Measurements from ENCODE around the gene ZFYVE28. TPM values are rescaled to one million over a fixed set of nuclear protein-coding genes. Genes with fewer than 3 reads are reported as not detected.
A peak's percentile ranks its signal among the peaks of the same experiment; 100 is the strongest.

ZFYVE28 gene
- total and polyA plus RNA-seq, 2 donors from 2014 or later: 8.0 to 18.9 TPM

GRCh38 chr4:2284161-2284933 lies 134.1 kb downstream of the ZFYVE28 start:
- Histone ChIP-seq H3K9me3 (ENCODE audit: control insufficient read depth in 2 of 3, insufficient read depth in 1 of 3, low read length in 3 of 3) (no peaks in the 10 kb centered on the region), H3K4me1 (ENCODE audit: control insufficient read depth in 2 of 3, insufficient read depth in 2 of 3, low read depth in 1 of 3, low read length in 3 of 3) (peaks cover 0 to 4% (median 0%) of the 10 kb centered on the region in 3 donors), H3K27ac (ENCODE audit: low read depth in 2 of 2, low read length in 2 of 2) (no peak overlapping the region), H3K27me3 (ENCODE audit: control insufficient read depth, insufficient read depth, low read length) (no peaks in the 10 kb centered on the region), H3K9ac (ENCODE audit: low read length in 3 of 3) (no peak overlapping the region), H3K4me3 (ENCODE audit: low read length in 3 of 3) (no peak overlapping the region), H3K36me3 (ENCODE audit: control insufficient read depth in 2 of 3, insufficient read depth in 3 of 3, low read length in 3 of 3) (no peaks in the 10 kb centered on the region)
- FAIRE-seq: no peak
- TF ChIP-seq CTCF (IDR thresholded peaks at IDR 0.05; ENCODE audit: borderline replicate concordance, extremely low read depth, insufficient read depth): no peak
- peak in 2 of 5 donors; percentile 10 to 43 for DNase-seq
- intact Hi-C loops (cut with DNase I): no loop called here

- intact Hi-C loops (cut with DNase I): no loop called here
- no peak overlapping the region for H3K27ac ChIP-seq (ENCODE audit: low read depth in 2 of 2, low read length in 2 of 2)
- H3K4me1 ChIP-seq (ENCODE audit: control insufficient read depth in 2 of 3, insufficient read depth in 2 of 3, low read depth in 1 of 3, low read length in 3 of 3): peaks cover 0 to 4% (median 0%) of the 10 kb centered on the region in 3 donors
- H3K36me3 ChIP-seq (ENCODE audit: control insufficient read depth in 2 of 3, insufficient read depth in 3 of 3, low read length in 3 of 3): no peaks in the 10 kb centered on the region
- peak in 1 of 5 donors; percentile 3 for DNase-seq
- FAIRE-seq: no peak
- no peak for TF ChIP-seq CTCF (IDR thresholded peaks at IDR 0.05; ENCODE audit: borderline replicate concordance, extremely low read depth, insufficient read depth)
- H3K9ac ChIP-seq (ENCODE audit: low read length in 3 of 3): no peak overlapping the region
- no peaks in the 10 kb centered on the region for H3K9me3 ChIP-seq (ENCODE audit: control insufficient read depth in 2 of 3, insufficient read depth in 1 of 3, low read length in 3 of 3)
- H3K27me3 ChIP-seq (ENCODE audit: control insufficient read depth, insufficient read depth, low read length): no peaks in the 10 kb centered on the region
- no peak overlapping the region for H3K4me3 ChIP-seq (ENCODE audit: low read length in 3 of 3)
These were observed 135.2 kb downstream of the ZFYVE28 start for GRCh38 chr4:2283199-2283711.

GRCh38 chr4:2281575-2282343 lies 136.7 kb downstream of the ZFYVE28 start:
- Histone ChIP-seq H3K4me3 (ENCODE audit: low read length in 3 of 3) (no peak overlapping the region), H3K27ac (ENCODE audit: low read depth in 2 of 2, low read length in 2 of 2) (peak overlapping the region in 1 of 2 donors; percentile 47), H3K9ac (ENCODE audit: low read length in 3 of 3) (no peak overlapping the region), H3K9me3 (ENCODE audit: control insufficient read depth in 2 of 3, insufficient read depth in 1 of 3, low read length in 3 of 3) (no peaks in the 10 kb centered on the region), H3K27me3 (ENCODE audit: control insufficient read depth, insufficient read depth, low read length) (no peaks in the 10 kb centered on the region), H3K4me1 (ENCODE audit: control insufficient read depth in 2 of 3, insufficient read depth in 2 of 3, low read depth in 1 of 3, low read length in 3 of 3) (peaks cover 0 to 4% (median 0%) of the 10 kb centered on the region in 3 donors), H3K36me3 (ENCODE audit: control insufficient read depth in 2 of 3, insufficient read depth in 3 of 3, low read length in 3 of 3) (no peaks in the 10 kb centered on the region)
- peak in 1 of 5 donors; percentile 62 for DNase-seq
- peak; percentile 5 for TF ChIP-seq CTCF (IDR thresholded peaks at IDR 0.05; ENCODE audit: borderline replicate concordance, extremely low read depth, insufficient read depth)
- intact Hi-C loops (cut with DNase I): no loop called here
- no peak for FAIRE-seq
